ENCODE measurements around the gene TEX10.
"Not testable (repeated sequence)": the region's sequence is repeated elsewhere in the genome, so short reads cannot be mapped to it uniquely, and the experiment has no call there.

TEX10 gene

DNA sequence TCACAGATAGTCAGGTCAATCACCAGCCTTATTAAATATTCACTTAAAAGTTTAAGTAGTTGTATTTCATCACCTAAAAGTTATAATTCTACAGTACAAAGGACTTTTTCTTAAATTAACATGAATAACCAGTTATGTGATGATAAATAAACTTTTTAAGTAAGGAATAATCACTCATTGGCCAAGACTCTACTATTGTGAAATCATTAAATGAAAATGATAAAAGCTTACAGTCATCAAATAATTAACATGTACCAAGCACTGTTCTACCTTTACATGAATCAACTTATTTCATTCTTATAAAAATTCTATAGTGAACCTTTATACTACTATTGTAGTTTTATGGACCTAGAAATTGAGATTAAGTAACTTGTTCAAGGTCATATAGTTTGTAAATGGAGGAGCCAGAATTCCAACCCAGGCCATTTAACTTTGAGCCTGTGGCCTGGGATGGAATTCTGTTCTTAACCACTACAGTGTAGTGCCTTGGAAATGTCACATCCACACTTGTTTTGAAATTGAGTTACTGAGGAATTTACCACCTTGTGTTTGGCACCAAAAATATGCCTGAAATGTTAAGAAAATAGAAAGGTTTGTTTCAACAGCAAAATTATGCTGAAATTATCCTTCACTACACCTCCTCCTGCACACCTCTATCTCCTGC lies 41.4 kb upstream of the TEX10 start:
- TF ChIP-seq ZNF837 (tag by site-specific recombination; IDR thresholded peaks at IDR 0.05), result no peak
- TF ChIP-seq, protein P1, sequence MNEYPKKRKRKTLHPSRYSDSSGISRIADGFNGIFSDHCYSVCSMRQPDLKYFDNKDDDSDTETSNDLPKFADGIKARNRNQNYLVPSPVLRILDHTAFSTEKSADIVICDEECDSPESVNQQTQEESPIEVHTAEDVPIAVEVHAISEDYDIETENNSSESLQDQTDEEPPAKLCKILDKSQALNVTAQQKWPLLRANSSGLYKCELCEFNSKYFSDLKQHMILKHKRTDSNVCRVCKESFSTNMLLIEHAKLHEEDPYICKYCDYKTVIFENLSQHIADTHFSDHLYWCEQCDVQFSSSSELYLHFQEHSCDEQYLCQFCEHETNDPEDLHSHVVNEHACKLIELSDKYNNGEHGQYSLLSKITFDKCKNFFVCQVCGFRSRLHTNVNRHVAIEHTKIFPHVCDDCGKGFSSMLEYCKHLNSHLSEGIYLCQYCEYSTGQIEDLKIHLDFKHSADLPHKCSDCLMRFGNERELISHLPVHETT (tag by site-specific recombination; IDR thresholded peaks at IDR 0.05), result no peak
- TF ChIP-seq ZNF221 (tag by site-specific recombination; IDR thresholded peaks at IDR 0.05; ENCODE audit: borderline replicate concordance), result no peak
- TF ChIP-seq, protein P2, sequence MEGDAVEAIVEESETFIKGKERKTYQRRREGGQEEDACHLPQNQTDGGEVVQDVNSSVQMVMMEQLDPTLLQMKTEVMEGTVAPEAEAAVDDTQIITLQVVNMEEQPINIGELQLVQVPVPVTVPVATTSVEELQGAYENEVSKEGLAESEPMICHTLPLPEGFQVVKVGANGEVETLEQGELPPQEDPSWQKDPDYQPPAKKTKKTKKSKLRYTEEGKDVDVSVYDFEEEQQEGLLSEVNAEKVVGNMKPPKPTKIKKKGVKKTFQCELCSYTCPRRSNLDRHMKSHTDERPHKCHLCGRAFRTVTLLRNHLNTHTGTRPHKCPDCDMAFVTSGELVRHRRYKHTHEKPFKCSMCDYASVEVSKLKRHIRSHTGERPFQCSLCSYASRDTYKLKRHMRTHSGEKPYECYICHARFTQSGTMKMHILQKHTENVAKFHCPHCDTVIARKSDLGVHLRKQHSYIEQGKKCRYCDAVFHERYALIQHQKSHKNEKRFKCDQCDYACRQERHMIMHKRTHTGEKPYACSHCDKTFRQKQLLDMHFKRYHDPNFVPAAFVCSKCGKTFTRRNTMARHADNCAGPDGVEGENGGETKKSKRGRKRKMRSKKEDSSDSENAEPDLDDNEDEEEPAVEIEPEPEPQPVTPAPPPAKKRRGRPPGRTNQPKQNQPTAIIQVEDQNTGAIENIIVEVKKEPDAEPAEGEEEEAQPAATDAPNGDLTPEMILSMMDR (tag by site-specific recombination; IDR thresholded peaks at IDR 0.05), result no peak
- TF ChIP-seq ZNF514 (tag by site-specific recombination; IDR thresholded peaks at IDR 0.05), result no peak
- TF ChIP-seq ZNF510 (tag by site-specific recombination; IDR thresholded peaks at IDR 0.05; ENCODE audit: insufficient replicate concordance), result no peak
- TF ChIP-seq ZNF792 (tag by site-specific recombination; IDR thresholded peaks at IDR 0.05), result no peak
- TF ChIP-seq MZF1 (tag by site-specific recombination; IDR thresholded peaks at IDR 0.05; ENCODE audit: borderline replicate concordance), result no peak
- no peak for TF ChIP-seq MEIS1 (CRISPR knock-in tag; IDR thresholded peaks at IDR 0.05; ENCODE audit: borderline replicate concordance)
- TF ChIP-seq ZNF37A (tag by site-specific recombination; IDR thresholded peaks at IDR 0.05), result no peak
- TF ChIP-seq ZNF416 (tag by site-specific recombination; IDR thresholded peaks at IDR 0.05), result no peak
- no peak for TF ChIP-seq ZBTB7A (tag by site-specific recombination; IDR thresholded peaks at IDR 0.05; ENCODE audit: low read depth)
- no peak for TF ChIP-seq ZNF223 (tag by site-specific recombination; IDR thresholded peaks at IDR 0.05)
- CTCF ChIA-PET, result no interaction called here

DNA sequence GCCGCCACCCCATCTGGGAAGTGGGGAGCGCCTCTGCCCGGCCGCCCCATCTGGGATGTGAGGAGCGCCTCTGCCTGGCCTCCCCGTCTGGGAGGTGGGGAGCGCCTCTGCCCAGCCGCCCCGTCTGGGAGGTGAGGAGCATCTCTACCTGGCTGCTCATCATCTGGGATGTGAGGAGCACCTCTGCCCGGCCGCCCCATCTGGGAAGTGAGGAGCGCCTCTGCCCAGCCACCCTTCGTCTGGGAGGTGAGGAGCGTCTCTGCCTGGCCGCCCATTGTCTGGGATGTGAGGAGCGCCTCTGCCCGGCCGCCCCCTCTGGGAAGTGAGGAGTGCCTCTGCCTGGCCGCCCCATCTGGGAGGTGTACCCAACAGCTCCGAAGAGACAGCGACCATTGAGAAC lies 40.2 kb upstream of the TEX10 start:
- POLR2A ChIA-PET, result interaction anchor here (0.7 kb wide), 1 partner anchor 76 kb away, joined by 4 read pairs; no protein-coding TSS in a partner anchor

More for the DNA sequence above, 41.4 kb upstream of the TEX10 start:
- H3K4me3 ChIP-seq (ENCODE audit: low read depth, low read length), result no peak overlapping the region
- no peaks in the 10 kb centered on the region for H3K9me3 ChIP-seq (ENCODE audit: control insufficient read depth, insufficient read depth, low read depth, low read length)
- POLR2A ChIA-PET, result no interaction called here
- H3K4me1 ChIP-seq (ENCODE audit: control insufficient read depth, insufficient read depth, low read length), result no peaks in the 10 kb centered on the region
- no peak overlapping the region for H3K27ac ChIP-seq (ENCODE audit: extremely low read depth, low read depth, low read length)
- H3K36me3 ChIP-seq (ENCODE audit: control insufficient read depth in 2 of 2, insufficient read depth in 1 of 2, low read length in 2 of 2), result no peaks in the 10 kb centered on the region

DNA sequence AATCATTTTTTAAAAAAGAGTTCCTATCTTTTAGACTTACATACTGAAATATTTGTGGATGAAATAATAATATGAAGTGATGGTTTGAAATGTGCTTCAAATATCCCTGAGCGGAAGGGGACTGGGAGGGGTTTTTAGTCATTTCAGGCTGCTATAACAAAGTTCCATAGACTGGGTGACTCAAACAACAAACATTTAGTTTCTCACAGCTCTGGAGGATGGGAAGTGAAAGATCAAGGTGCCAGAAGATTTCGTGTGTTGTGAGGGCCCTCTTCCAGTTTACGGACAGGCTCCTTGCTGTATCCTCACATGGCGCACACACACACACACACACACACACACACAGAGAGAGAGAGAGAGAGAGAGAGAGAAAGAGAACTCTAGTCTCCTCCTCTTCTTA lies 27.1 kb upstream of the TEX10 start:
- H3K9me3 ChIP-seq (ENCODE audit: control insufficient read depth, insufficient read depth, low read depth, low read length), result no peaks in the 10 kb centered on the region
- H3K4me3 ChIP-seq (ENCODE audit: low read depth, low read length), result no peak overlapping the region
- ChIA-PET CTCF (no interaction called here), POLR2A (no interaction called here)
- no peaks in the 10 kb centered on the region for H3K36me3 ChIP-seq (ENCODE audit: control insufficient read depth in 2 of 2, insufficient read depth in 1 of 2, low read length in 2 of 2)
- no peak overlapping the region for H3K27ac ChIP-seq (ENCODE audit: extremely low read depth, low read depth, low read length)
- TF ChIP-seq ZNF248 (tag by site-specific recombination; IDR thresholded peaks at IDR 0.05), result no peak
- TF ChIP-seq, protein P3, sequence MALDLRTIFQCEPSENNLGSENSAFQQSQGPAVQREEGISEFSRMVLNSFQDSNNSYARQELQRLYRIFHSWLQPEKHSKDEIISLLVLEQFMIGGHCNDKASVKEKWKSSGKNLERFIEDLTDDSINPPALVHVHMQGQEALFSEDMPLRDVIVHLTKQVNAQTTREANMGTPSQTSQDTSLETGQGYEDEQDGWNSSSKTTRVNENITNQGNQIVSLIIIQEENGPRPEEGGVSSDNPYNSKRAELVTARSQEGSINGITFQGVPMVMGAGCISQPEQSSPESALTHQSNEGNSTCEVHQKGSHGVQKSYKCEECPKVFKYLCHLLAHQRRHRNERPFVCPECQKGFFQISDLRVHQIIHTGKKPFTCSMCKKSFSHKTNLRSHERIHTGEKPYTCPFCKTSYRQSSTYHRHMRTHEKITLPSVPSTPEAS (tag by site-specific recombination; IDR thresholded peaks at IDR 0.05), result 0 out of 2 replicates have a peak, but pooled peaks have one; percentile 39
- no peaks in the 10 kb centered on the region for H3K4me1 ChIP-seq (ENCODE audit: control insufficient read depth, insufficient read depth, low read length)

More for the DNA sequence above, 40.2 kb upstream of the TEX10 start:
- CTCF ChIA-PET; H3K4me1 ChIP-seq (ENCODE audit: control insufficient read depth, insufficient read depth, low read length); H3K36me3 ChIP-seq (ENCODE audit: control insufficient read depth in 2 of 2, insufficient read depth in 1 of 2, low read length in 2 of 2); H3K27ac ChIP-seq (ENCODE audit: extremely low read depth, low read depth, low read length); H3K4me3 ChIP-seq (ENCODE audit: low read depth, low read length); H3K9me3 ChIP-seq (ENCODE audit: control insufficient read depth, insufficient read depth, low read depth, low read length): not testable (repeated sequence)
